Prostate gland (tissue), 2 donors: Measurements from ENCODE around the gene ATP6AP1.

Source experiments
- POLR2A ChIP-seq: fragments of 450-650 bp; IDR thresholded peaks from one replicate; pipeline ENCODE4 v1.6.1; 2016; ENCODE audit warnings: antibody characterized with exemption, mild to moderate bottlenecking
- POLR2AphosphoS5 ChIP-seq: sonication (generic); formaldehyde crosslinking; IDR thresholded peaks from one replicate; pipeline ENCODE4 v1.6.1; 2017; ENCODE audit warnings: antibody characterized with exemption
- TF ChIP-seq, protein P1 (sequence below), 4 experiments: fragments of 200-600 bp in 2 of 4; fragments of 450-650 bp in 2 of 4; sonication (generic) in 2 of 4; IDR thresholded peaks; 1 replicate in 3 of 4; 2 replicates in 1 of 4; pipeline ENCODE4 v1.5.1; 2016 to 2019; ENCODE audit warnings: antibody characterized with exemption in 4 of 4, mild to moderate bottlenecking in 2 of 4, moderate library complexity in 2 of 4

DNA sequence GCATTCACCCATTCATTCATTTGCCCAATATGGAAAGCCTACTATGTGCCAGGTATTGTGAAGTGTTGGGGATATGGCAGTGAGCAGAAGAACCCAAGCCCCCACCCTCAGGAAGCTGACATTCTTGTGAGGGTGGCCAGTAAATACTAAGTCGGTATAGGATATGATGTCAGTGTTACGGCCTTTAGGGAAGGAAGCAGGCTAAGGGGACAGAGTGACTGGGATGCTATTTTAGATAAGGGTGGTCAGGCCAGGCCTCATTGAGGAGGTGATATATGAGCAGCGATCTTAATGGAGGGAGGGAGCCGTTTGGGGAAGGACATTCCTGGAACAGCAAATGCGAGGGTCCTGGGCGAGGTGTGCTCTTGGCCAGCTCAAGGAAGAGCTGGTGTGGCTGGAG is 2.0 kb downstream of the ATP6AP1 start:
- TF ChIP-seq POLR2A (no peak), POLR2AphosphoS5 (no peak)
- TF ChIP-seq, protein P1, sequence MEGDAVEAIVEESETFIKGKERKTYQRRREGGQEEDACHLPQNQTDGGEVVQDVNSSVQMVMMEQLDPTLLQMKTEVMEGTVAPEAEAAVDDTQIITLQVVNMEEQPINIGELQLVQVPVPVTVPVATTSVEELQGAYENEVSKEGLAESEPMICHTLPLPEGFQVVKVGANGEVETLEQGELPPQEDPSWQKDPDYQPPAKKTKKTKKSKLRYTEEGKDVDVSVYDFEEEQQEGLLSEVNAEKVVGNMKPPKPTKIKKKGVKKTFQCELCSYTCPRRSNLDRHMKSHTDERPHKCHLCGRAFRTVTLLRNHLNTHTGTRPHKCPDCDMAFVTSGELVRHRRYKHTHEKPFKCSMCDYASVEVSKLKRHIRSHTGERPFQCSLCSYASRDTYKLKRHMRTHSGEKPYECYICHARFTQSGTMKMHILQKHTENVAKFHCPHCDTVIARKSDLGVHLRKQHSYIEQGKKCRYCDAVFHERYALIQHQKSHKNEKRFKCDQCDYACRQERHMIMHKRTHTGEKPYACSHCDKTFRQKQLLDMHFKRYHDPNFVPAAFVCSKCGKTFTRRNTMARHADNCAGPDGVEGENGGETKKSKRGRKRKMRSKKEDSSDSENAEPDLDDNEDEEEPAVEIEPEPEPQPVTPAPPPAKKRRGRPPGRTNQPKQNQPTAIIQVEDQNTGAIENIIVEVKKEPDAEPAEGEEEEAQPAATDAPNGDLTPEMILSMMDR (IDR thresholded peaks at IDR 0.05) = no peak
